Activated T-helper 2 cell treated with anti-CD3 and anti-CD28 coated beads, Interferon-gamma antibody, Interleukin-2, Interleukin-4, amounts not matched to agents 10 μg/mL and 5 μg/mL and 100 μg/mL, durations not matched to agents 14 hours and 24 hours and 36 hours (primary cell): ENCODE data around the gene MSMO1. TPM values are rescaled to one million over a fixed set of nuclear protein-coding genes. Genes with fewer than 3 reads are reported as not detected.
"Not testable (repeated sequence)": the region's sequence is repeated elsewhere in the genome, so short reads cannot be mapped to it uniquely, and the experiment has no call there.

Experiments
- DNase-seq: peaks from one replicate; pipeline ENCODE4 v3.0.0; 2021; ENCODE audit warnings: low spot score
- H3K27ac Mint-ChIP-seq: one replicate; pipeline ENCODE4 v1.8.0; 2021; ENCODE audit warnings: mixed read lengths
- H3K27me3 Mint-ChIP-seq: one replicate; pipeline ENCODE4 v1.8.0; 2021; ENCODE audit warnings: low read depth, mixed read lengths
- H3K36me3 Mint-ChIP-seq: one replicate; pipeline ENCODE4 v1.8.0; 2021; ENCODE audit warnings: low read depth, mixed read lengths
- H3K4me1 Mint-ChIP-seq: one replicate; pipeline ENCODE4 v1.8.0; 2021; ENCODE audit warnings: low read depth, mixed read lengths
- H3K4me3 Mint-ChIP-seq: one replicate; pipeline ENCODE4 v1.8.0; 2021; ENCODE audit warnings: low read depth, mild to moderate bottlenecking, moderate library complexity, mixed read lengths
- H3K9me3 Mint-ChIP-seq: one replicate; pipeline ENCODE4 v1.8.0; 2021; ENCODE audit warnings: mixed read lengths
- intact Hi-C: fragments of 100-400 bp; cut with micrococcal nuclease; formaldehyde crosslinking; loops from one replicate; pipeline ENCODE4 v1.15.1; 2023
- total RNA-seq: library from RNA; stranded (reverse); gene quantifications from 2 replicates; pipeline ENCODE4 v1.2.3, GENCODE V29; 2022

Gene MSMO1
- total RNA-seq, 1 donor from 2014 or later, result 110 TPM

DNA sequence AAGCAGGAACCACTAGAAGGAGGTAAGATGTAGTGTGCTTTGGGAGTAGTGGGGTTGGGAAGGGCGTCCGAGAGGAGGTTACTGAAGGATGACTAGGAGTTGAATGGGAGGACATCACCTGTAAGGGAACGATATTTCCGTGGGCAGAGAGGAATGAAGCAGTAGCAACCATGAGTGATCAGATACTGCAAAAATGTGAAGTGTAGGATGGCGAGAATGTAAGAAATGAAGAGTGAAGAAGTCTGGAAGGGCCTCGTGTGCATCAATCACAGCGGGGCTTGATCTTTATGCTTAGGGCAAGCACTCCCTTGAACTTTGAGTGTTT is 594 bp downstream of the MSMO1 start:
- DNase-seq, result no peak
- H3K36me3 Mint-ChIP-seq, result peaks cover 45% of the 10 kb centered on the region
- no peaks in the 10 kb centered on the region for H3K27me3 Mint-ChIP-seq
- H3K4me3 Mint-ChIP-seq, result no peak overlapping the region
- peaks cover 44% of the 10 kb centered on the region for H3K4me1 Mint-ChIP-seq
- intact Hi-C loops, result loop anchor here (5.0 kb wide), 3 partner anchors 41 to 196 kb away; no protein-coding TSS in a partner anchor
- no peaks in the 10 kb centered on the region for H3K9me3 Mint-ChIP-seq
- no peak overlapping the region for H3K27ac Mint-ChIP-seq

DNA sequence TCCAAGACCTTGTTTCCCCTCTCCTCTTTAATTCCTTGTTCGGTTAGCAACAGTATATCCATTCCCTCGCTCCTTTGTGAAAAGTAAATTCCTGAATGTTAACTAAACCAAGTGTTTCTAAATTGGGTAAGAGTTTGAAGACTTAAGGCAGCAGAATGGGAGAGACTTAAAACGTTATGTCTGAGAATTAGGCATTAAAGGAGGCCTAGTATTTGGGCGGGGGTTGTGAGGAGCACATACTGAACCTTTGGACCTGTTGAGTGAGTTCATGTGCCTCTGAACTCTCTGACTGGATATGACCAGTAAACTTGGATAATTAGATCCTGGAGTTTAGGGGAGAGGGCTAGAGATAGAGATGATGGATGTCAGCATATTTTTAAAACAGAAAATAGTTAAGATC is 1.2 kb downstream of the MSMO1 start:
- H3K4me1 Mint-ChIP-seq, result peaks cover 44% of the 10 kb centered on the region

DNA sequence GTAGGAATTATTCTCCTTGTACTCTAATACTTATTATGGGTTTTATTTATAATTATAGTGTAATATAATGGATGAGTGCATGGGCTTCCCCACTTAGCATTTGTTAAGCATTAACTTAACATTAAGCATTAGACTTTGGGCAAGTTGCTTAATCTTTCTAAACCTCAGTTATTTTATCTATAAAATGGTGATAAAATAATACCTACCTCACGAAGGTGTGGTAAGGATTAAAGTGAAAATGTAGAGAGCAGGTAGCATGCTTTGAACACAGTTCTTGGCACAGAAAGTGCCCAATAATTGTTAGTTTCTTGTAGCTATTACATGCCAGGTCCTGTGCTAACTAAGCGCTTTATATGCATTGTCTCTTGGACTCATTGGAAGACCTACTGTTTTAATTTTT is 2.6 kb downstream of the MSMO1 start:
- Mint-ChIP-seq H3K4me3 (peak overlapping the region; percentile 80), H3K27ac (peak overlapping the region; percentile 97), H3K9me3 (no peaks in the 10 kb centered on the region), H3K36me3 (peaks cover 42% of the 10 kb centered on the region), H3K27me3 (no peaks in the 10 kb centered on the region), H3K4me1 (peaks cover 53% of the 10 kb centered on the region)
- no peak for DNase-seq
- intact Hi-C loops, result loop anchor here (5.0 kb wide), 1 partner anchor 47 kb away; the partner anchor contains the start of gene CPE

More for the DNA sequence above, 1.2 kb downstream of the MSMO1 start:
- intact Hi-C loops, result loop anchor here (5.0 kb wide), 3 partner anchors 41 to 196 kb away; no protein-coding TSS in a partner anchor
- no peaks in the 10 kb centered on the region for H3K9me3 Mint-ChIP-seq
- no peak for DNase-seq
- H3K36me3 Mint-ChIP-seq, result peaks cover 40% of the 10 kb centered on the region
- H3K27ac Mint-ChIP-seq, result no peak overlapping the region
- no peak overlapping the region for H3K4me3 Mint-ChIP-seq
- no peaks in the 10 kb centered on the region for H3K27me3 Mint-ChIP-seq

DNA sequence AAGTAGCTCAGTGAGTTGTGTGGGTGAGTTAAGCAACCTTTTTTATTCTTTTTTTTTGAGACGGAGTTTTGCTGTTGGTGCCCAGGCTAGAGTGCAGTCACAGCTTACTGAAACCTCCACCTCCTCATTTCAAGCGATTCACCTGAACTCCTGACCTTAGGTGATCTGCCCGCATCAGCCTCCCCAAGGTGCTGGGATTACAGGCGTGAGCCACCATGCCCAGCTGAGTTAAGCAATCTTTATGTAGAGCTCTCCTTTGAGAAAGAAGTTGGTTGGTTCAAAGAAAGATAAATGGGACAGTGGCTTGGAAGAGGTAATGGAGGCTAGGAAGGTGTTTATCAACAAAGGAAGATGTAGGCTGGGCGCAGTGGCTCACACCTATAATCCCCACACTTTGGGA is 3.2 kb downstream of the MSMO1 start:
- intact Hi-C loops, result loop anchor here (1.0 to 5.0 kb wide), 3 partner anchors 47 to 126 kb away; partner anchors contain the start of gene CPE
- H3K36me3 Mint-ChIP-seq, result peaks cover 46% of the 10 kb centered on the region
- no peak for DNase-seq
- no peaks in the 10 kb centered on the region for H3K9me3 Mint-ChIP-seq
- peak overlapping the region; percentile 97 for H3K27ac Mint-ChIP-seq
- H3K27me3 Mint-ChIP-seq, result no peaks in the 10 kb centered on the region
- peak overlapping the region; percentile 80 for H3K4me3 Mint-ChIP-seq
- peaks cover 52% of the 10 kb centered on the region for H3K4me1 Mint-ChIP-seq

DNA sequence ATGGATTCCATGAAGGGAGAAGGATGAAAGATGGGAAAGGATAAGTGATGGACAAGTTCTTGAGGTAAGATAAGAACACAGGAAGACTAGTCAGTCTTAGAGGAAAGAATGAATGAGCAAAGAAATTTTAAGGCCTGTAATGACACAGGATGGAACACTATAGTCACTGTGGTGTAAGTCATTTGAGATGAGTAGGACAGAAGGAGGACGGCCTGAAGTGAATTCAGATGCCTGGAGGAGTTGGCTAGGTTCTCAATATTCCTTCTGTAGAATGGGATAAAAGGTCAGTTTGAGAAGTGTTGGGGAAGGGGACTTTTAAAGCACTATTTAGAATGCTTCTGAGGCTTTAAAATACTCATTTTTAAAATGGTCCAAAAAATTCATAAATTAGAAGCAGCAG is 3.9 kb downstream of the MSMO1 start:
- no peaks in the 10 kb centered on the region for H3K9me3 Mint-ChIP-seq
- no peak for DNase-seq
- H3K4me3 Mint-ChIP-seq, result peak overlapping the region; percentile 80
- peak overlapping the region; percentile 97 for H3K27ac Mint-ChIP-seq
- no peaks in the 10 kb centered on the region for H3K27me3 Mint-ChIP-seq
- intact Hi-C loops, result loop anchor here (1.0 to 5.0 kb wide), 3 partner anchors 46 to 127 kb away; partner anchors contain the start of gene CPE
- H3K4me1 Mint-ChIP-seq, result peaks cover 46% of the 10 kb centered on the region
- H3K36me3 Mint-ChIP-seq, result peaks cover 49% of the 10 kb centered on the region

DNA sequence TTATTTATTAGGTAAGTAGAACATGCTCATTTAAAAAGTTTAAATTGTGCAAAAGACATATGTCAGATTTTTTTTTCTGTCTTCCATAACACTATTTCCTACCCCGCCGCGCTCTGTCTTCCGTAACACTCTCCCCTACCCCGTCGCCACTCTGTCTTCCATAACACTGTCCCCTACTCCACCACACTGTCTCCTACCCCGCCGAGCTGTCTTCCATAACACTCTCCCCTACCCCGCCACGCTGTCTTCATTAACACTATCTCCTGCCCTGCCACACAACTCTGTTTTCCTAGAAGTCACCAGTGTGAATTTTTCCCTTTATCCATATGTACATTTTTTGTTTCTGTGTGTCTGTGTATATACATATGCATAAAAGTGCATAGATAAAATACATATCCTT is 4.4 kb downstream of the MSMO1 start:
- Mint-ChIP-seq H3K9me3 (no peaks in the 10 kb centered on the region), H3K36me3 (peaks cover 54% of the 10 kb centered on the region), H3K27me3 (no peaks in the 10 kb centered on the region), H3K27ac (peak overlapping the region; percentile 97), H3K4me3 (peak overlapping the region; percentile 80), H3K4me1 (peaks cover 49% of the 10 kb centered on the region)
- no peak for DNase-seq
- intact Hi-C loops, result loop anchor here (1.0 to 5.0 kb wide), 3 partner anchors 45 to 128 kb away; partner anchors contain the start of gene CPE

DNA sequence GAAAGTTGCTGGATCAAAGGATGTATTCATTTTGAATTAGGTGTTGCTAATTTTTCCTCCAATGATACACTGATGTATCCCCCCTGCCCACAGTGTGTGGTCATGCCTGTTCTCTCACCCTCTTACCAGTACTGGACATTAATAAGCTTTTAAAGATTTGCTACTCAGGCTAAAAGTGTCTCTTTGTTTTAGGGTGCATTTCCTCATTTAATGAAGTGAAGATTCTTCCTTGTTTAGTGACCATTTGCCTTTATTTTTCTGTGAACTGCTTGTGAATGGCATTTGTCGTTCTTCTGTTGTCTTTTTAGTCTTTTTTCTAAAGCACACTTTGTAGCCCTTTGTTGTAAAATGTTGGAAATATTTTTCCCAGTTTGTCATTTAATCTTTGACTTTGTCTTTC is 5.0 kb downstream of the MSMO1 start:
- no peaks in the 10 kb centered on the region for H3K9me3 Mint-ChIP-seq
- peak overlapping the region; percentile 80 for H3K4me3 Mint-ChIP-seq
- no peaks in the 10 kb centered on the region for H3K27me3 Mint-ChIP-seq
- peaks cover 60% of the 10 kb centered on the region for H3K36me3 Mint-ChIP-seq
- peak overlapping the region; percentile 97 for H3K27ac Mint-ChIP-seq
- no peak for DNase-seq
- H3K4me1 Mint-ChIP-seq, result peaks cover 52% of the 10 kb centered on the region
- intact Hi-C loops, result loop anchor here (5.0 kb wide), 1 partner anchor 45 kb away; the partner anchor contains the start of gene CPE

DNA sequence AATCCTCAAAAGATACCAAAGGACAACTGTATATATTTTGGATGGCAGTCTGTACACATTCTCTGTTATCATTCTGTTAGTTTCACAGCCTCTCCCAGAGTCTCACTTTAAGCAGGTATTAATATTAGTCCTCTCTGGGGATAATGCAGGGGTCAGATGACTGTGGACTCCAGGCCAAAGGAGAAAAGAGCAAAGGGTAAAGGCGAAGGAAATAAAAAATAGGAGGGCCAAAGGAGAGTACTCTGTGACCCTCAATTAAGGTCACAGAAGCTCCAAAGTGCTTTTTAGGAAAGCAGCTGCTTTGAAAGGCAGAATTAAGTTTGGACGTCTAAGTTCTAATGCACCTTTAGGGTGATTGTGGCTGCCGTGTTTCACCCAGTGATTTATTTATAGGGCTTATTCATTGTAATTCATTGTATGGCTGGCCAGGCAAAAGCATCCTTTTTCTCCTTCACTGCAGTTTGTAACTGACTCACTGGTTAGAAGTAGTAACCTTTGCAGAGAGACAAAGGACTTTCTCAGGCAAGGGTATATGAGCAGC is 7.8 kb downstream of the MSMO1 start:
- Mint-ChIP-seq H3K4me1 (peaks cover 51% of the 10 kb centered on the region), H3K36me3 (peaks cover 79% of the 10 kb centered on the region), H3K27ac (peak overlapping the region; percentile 33), H3K4me3 (no peak overlapping the region), H3K9me3 (no peaks in the 10 kb centered on the region), H3K27me3 (no peaks in the 10 kb centered on the region)
- intact Hi-C loops, result no loop called here
- no peak for DNase-seq

DNA sequence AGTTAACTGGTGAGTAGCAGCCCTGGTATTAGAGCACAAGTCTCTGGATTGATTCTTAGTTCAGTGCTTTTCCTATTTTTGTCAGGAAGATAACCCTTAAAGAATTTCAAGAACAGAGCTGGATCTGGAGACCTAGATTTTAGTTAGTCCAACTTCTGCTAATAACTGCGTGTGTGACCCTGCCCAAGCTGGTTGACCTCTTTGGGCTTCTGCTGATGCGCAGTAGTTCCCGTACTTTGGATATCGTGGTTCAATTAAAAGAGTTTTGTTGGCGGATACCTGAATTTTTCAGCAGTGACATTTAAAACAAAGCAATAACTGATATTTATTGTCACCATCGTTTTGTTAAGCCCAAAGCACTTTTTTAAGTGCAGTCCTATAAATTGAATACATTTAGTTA is 9.3 kb downstream of the MSMO1 start:
- no peak for DNase-seq
- Mint-ChIP-seq H3K27ac (no peak overlapping the region), H3K4me3 (no peak overlapping the region), H3K27me3 (no peaks in the 10 kb centered on the region), H3K9me3 (no peaks in the 10 kb centered on the region), H3K4me1 (peaks cover 39% of the 10 kb centered on the region), H3K36me3 (peaks cover 76% of the 10 kb centered on the region)
- intact Hi-C loops, result no loop called here

DNA sequence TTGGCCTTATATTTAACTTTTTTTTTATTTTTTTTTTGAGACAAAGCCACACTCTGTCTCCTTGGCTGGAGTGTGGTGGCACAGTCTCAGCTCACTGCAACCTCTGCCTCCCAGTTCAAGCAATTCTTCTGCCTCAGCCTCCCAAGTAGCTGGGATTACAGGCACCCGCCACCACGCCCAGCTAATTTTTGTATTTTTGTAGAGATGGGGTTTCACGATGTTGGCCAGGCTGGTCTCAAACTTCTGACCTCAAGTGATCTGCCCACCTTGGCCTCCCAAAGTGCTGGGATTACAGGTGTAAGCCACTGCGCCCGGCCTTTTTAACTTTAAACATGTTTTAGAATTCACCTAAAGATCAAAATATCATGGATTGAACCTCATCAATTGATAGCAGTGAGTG is 14.9 kb downstream of the MSMO1 start:
- H3K9me3 Mint-ChIP-seq, H3K27me3 Mint-ChIP-seq, H3K27ac Mint-ChIP-seq, DNase-seq, H3K4me1 Mint-ChIP-seq, H3K4me3 Mint-ChIP-seq: not testable (repeated sequence)
- H3K36me3 Mint-ChIP-seq, result peaks cover 47% of the 10 kb centered on the region
- intact Hi-C loops, result loop anchor here (2.0 kb wide), 1 partner anchor 212 kb away; no protein-coding TSS in a partner anchor

DNA sequence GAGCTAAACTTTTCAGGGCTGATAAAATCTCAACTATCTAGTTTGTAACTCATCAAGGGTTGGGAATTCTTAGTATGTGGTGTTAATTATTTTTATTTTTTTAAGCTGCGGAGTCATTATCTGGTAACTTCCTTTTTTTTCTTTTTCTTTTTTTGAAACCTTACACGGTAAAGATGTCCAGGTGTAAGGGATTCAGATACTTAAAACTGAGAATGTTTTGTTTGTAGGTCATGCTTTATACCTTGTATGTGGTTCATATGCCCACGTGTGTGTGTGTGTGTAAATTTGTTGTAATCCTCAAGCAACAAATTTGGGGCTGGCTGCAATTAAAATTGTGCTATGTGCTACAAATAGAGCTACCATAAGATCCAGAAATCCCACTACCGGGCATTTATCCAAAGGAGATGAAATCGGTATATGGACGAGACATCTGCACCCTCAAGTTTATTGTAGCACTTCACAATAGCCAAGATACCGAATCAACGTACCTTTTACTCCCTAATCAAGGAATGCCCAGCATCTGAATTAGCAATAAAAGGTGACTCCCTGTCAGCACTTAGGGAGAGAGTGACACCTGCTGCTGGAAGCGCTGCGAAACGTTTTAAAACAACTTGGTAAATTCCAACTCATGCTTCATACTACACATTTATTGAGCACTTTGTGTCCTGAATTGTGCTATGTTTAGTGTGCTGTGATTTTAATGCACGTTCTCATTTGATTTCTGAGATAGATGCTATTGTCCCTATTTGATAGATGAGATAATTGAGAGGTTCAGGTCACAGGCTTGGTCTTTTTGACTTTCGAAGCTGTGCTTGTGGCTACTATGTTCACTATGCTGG is 16.1 kb downstream of the MSMO1 start:
- Mint-ChIP-seq H3K36me3 (peaks cover 37% of the 10 kb centered on the region), H3K4me3 (no peak overlapping the region), H3K27ac (no peak overlapping the region), H3K9me3 (no peaks in the 10 kb centered on the region), H3K4me1 (peaks cover 3% of the 10 kb centered on the region), H3K27me3 (peaks cover 3% of the 10 kb centered on the region)
- DNase-seq, result no peak
- intact Hi-C loops, result loop anchor here (2.0 kb wide), 1 partner anchor 213 kb away; no protein-coding TSS in a partner anchor

DNA sequence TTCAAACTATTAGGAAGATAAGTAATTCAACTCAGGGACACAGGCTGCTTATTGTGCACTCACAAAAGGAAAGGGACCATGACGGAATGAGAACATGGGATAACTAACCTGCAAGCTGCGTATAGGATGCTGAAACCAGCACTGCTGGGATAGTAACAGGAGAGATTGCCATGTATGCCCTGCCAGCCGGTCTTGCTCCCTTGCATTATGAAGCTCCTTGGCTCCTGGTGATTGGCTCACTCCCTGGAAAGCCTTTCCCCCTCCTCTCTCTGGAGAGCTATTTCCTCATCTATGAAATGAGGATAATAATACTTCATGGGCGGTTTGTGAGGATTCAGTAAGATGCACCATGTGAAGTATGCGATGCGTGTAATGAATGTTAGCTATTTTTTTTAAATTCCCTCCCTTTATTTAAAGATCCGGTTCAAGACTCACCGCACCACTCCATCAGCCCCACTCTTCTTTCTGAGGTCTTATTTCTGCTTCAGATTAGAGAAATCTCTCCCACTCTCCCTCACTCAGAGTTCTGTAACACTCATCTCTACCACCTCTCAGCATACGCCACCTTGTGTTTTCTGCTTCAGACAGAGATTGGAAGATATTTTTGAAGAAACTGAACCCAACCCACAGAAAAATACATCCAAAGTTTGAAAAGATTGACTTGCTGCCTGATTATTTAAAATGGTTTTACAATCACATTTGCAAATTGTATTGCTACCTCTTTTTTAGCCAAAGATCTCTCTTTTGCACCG is 18.4 kb downstream of the MSMO1 start:
- no peak overlapping the region for H3K4me3 Mint-ChIP-seq
- H3K27me3 Mint-ChIP-seq, result peaks cover 3% of the 10 kb centered on the region
- no peaks in the 10 kb centered on the region for H3K4me1 Mint-ChIP-seq

More for the DNA sequence above, 18.4 kb downstream of the MSMO1 start:
- DNase-seq, result no peak
- Mint-ChIP-seq H3K9me3 (no peaks in the 10 kb centered on the region), H3K27ac (no peak overlapping the region), H3K36me3 (peaks cover 19% of the 10 kb centered on the region)
- intact Hi-C loops, result no loop called here
